ENCODE measurements around the gene C10orf62.
"Not testable (repeated sequence)": the region's sequence is repeated elsewhere in the genome, so short reads cannot be mapped to it uniquely, and the experiment has no call there.

Gene C10orf62

DNA sequence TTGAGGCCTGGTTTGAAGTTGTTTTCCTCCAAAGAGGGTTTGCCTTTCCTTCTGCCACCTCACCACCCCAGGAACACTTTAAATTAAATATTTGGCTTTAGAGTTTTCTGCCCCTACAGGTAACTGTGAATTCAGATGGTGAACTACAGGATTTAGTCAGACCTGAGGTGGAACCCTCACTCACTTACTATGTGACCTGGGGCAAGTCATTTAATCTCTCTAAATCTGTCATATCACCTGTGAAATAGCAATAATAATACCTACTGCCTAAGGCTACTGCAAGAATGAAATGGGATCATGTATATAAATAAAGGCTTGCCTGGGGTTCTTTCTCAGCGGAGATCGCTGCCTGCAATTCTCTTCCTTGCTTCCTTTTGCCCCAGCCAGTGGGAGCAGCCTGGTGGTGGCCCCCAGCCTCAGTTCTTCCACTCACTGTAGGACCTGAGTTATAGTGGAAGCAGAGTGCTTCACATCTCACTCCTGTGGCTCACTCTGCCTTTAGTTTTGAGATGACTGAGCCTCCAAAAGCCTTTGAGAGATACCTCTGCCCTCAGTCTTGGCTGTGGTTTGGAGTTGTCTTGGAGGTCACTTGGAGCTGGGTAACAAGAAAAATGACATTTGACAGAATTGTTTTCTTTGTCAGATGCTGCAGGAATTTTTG lies 23.1 kb upstream of the C10orf62 start:
- DNase-seq (ENCODE audit: low read depth): no peak

DNA sequence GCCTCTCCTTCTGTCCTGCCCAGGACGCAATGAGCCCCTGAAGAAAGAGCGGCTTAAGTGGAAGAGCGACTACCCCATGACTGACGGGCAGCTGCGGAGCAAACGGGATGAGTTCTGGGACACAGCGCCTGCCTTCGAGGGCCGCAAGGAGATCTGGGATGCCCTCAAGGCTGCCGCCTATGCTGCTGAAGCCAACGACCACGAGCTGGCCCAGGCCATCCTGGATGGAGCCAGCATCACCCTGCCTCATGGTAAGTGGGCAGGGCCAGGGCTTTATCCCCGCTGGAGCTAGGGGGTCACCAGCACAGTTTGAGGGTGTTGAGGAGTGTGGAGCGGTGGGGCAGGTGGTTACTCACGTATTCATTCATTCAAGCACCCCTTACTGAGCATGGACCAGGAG lies 21.6 kb upstream of the C10orf62 start:
- no peak for DNase-seq (ENCODE audit: low read depth)

DNA sequence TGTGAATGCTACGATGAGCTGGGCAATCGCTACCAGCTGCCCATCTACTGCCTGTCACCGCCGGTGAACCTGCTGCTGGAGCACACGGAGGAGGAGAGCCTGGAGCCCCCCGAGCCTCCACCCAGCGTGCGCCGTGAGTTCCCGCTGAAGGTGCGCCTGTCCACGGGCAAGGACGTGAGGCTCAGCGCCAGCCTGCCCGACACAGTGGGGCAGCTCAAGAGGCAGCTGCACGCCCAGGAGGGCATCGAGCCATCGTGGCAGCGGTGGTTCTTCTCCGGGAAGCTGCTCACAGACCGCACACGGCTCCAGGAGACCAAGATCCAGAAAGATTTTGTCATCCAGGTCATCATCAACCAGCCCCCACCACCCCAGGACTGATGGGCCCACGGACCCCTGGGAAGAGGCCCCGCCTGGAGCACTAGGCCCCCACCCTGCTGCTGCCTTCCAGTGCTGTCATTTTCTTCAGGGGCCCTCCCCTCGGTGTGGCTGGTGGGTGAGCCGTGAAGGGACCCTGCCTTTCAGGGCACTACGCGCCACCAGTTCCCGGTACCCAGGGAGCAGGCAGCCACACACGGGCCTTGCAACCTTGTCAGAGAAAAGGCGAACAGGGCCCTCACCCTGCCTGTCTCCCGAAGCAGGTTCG lies 19.3 kb upstream of the C10orf62 start:
- no peak for DNase-seq (ENCODE audit: low read depth)

GRCh38 chr10:97570789-97571471 lies 18.6 kb upstream of the C10orf62 start:
- DNase-seq (ENCODE audit: low read depth): no peak

GRCh38 chr10:97571622-97572021 lies 17.9 kb upstream of the C10orf62 start:
- no peak for DNase-seq (ENCODE audit: low read depth)

- no peak for DNase-seq (ENCODE audit: low read depth)
Measured at GRCh38 chr10:97572214-97572989, 17.1 kb upstream of the C10orf62 start, which contains the start of gene ANKRD2. ANKRD2 (plus strand) TSS chr10:97572779; CDS start chr10:97572789, 10 bp downstream.

DNA sequence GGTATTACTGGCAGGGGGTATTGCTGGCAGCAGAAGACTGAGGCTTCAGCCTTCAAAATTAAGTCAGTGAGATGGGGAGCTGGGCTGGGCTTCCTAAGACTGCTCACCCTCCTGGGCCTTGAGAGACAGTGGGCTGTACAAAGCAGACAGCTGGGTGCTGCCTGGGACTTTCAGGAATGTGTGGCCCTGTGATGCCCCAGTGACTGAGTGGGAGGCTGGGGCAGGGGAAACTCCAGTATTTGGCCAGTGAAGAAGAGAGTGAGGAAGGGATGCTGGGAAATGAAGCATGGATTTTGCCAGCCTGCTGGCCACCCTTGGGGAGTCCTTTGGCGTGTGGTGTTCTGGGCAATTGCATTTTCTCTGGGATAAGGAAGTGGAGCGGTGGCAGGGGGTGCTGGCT lies 16.5 kb upstream of the C10orf62 start:
- DNase-seq (ENCODE audit: low read depth): no peak

DNA sequence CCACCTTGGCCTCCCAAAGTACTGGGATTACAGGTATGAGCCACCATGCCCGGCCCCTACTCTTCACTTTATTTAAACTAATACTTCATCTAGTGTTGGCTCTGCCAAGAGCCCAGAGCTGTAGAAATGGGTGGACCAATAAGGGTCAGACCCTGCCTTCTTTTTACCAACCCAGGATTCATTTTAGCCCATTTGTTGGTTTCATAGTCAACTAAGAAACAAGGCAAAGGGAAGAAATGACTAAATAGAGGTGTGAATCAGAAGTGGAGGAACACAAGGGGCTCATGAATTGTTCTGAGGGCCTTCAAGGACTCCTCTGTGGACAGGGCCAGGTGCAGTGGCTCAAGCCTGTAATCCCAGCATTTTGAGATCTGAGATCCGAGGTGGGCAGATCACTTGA lies 15.8 kb upstream of the C10orf62 start:
- DNase-seq (ENCODE audit: low read depth): no peak

DNA sequence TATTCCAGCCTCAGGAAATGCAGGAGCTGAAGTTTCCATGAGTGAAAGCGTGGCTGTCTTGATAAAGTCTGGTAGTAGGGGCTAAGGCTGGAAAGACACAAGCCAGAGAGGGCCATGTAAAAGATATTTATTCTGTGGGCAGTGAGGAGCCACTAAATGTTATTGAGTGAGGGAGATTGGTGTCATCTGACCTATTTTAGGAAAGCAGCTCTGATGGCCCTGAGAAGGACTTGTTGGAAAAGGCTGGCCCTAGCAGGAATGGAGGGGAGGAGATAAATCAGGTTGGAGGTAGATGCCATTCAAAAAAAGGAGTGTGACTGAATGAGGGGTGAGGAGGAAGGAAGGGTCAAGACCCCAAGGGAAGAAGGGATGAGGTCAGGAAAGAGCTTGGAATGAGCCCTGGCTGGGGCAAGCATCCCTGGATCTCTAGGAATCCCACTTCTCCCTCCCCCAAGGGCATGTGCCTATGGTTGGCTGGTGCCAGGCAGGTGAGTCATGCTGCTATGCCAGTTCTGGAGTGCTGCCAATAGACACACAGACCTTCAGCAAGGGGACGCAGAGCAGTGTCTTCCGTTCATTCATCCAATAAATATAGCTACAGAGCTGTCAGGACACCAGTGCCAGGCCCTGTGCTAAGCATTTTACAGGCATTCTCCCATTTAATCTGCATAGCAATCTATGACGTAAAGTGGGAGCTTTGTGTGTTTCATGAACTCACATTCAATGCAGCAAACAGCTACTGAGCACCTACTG lies 15.0 kb upstream of the C10orf62 start:
- peak; percentile 37 for DNase-seq (ENCODE audit: low read depth)

DNA sequence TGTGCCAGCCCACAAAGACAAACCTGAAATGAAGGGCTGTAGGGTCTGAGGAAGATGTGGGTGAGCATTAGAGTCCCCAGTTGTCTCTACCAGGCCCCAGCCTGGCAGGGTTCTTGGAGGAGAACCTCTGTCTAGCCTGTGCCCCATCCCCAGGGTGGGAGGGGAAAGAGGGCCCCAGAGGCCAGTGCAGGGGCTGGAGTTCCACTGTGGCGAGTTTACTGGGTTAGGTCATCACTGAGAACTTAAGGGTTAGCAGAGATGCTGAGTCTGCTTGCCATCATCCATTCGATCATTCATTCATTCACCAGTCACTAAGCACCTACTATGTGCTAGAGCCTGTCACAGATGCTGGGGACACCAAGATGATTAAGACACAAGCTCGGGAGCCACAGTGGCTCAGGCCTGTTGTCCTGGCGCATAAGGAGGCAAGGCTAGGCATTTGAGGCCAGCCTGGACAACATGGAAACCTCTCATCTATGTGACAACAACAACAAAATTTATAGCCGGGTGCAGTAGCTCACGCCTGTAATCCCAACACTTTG lies 14.3 kb upstream of the C10orf62 start:
- DNase-seq (ENCODE audit: low read depth): no peak

DNA sequence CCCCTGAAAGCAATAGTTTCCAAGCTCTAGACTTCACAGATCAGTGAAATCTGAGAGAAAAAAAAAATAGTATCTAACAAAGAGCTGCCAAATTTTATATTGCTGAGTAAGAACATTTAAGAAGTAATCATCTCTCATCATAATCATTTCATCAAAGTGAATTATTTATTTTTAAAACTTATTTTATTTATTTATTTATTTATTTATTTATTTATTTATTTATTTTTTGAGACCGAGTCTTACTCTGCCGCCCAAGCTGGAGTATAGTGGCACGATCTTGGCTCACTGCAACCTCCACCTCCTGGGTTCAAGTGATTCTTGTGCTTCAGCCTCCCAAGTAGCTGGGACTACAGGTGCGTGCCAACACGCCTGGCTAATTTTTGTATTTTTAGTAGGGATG lies 13.0 kb upstream of the C10orf62 start:
- not testable (repeated sequence) for DNase-seq (ENCODE audit: low read depth)

GRCh38 chr10:97577701-97578100 lies 11.8 kb upstream of the C10orf62 start:
- no peak for DNase-seq (ENCODE audit: low read depth)

DNA sequence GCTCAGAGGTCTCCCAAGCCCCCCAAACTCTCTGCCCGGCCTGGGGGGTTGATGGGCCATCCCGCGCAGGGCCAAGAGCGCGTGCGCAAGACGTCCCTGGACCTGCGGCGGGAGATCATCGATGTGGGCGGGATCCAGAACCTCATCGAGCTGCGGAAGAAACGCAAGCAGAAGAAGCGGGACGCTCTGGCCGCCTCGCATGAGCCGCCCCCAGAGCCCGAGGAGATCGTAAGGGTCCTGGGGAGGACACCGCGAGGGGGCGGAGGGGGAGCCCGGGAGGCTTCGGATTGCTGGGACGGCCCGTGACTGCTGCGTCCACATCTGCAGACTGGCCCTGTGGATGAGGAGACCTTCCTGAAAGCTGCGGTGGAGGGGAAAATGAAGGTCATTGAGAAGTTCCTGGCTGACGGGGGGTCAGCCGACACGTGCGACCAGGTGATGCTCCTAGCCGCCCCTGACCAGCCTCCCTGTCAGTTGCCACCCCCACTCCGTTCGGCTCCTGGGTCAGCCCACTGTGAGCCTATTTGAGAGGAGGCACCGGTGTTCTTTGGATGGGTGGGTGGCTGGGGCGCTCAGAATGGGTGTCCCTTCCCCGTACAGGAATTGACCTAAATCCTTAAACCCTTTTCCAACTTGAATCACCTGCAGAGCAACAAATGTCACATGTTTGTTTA lies 11.2 kb upstream of the C10orf62 start:
- DNase-seq (ENCODE audit: low read depth): no peak

- DNase-seq (ENCODE audit: low read depth): no peak
Measured at GRCh38 chr10:97580421-97581367, 8.8 kb upstream of the C10orf62 start.

- DNase-seq (ENCODE audit: low read depth): no peak
Measured at GRCh38 chr10:97582169-97582568, 7.4 kb upstream of the C10orf62 start.

DNA sequence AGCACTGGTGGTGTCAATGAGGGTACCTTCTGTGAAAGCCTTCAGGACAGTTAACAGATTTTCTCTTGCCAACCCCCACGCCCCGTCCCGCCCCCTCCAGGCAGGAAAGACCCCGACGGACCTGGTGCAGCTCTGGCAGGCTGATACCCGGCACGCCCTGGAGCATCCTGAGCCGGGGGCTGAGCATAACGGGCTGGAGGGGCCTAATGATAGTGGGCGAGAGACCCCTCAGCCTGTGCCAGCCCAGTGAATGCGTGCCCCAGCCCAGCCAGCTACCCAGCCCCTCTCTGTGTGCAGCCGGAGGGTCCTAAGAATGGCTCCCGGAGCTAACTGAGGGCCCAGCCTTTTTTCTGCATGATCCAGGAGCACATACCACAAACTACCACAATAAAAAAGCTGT lies 6.0 kb upstream of the C10orf62 start:
- no peak for DNase-seq (ENCODE audit: low read depth)

GRCh38 chr10:97584060-97584797 lies 5.3 kb upstream of the C10orf62 start, which contains the start of gene HOGA1:
HOGA1 (plus strand) TSS chr10:97584389; CDS start chr10:97584704, 315 bp downstream.
- DNase-seq (ENCODE audit: low read depth): no peak

DNA sequence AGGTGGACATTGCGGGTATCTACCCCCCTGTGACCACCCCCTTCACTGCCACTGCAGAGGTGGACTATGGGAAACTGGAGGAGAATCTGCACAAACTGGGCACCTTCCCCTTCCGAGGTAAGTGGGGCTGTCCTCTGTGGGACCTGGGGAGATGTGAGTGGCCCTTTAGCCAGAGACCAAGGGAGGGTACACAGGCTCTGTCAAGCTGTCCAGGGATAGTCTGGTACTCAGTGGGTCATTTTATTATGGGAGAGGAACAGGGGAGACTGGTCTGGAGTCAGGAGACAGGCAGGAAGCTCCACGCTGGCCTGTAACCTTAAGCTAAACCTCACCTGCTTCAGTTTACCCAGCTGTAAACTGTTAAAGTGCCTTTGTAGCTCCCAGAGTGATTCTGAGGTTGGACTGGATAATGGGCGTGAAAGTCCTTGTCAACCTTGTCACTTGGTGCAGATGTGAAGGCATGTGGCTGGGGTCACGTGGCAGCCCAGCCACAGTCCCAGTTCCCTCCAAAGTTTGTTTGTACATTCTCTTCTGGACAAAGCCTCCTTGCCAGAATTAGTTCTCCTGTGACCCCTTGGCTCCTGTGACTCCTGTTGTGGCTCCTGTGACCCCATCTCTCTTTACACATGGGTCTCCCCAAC lies 4.6 kb upstream of the C10orf62 start:
- no peak for DNase-seq (ENCODE audit: low read depth)

All from GM04503 (cell line).